Right lobe of liver (tissue), 4 donors: ENCODE results near the gene H19.

Experiments
- CTCF ChIP-seq, 4 donors: fragments of 200-600 bp in 3 of 4; fragments of 450-650 bp in 1 of 4; IDR thresholded peaks; one replicate each; pipeline versions ENCODE4 v1.5.1 to v1.8.0; 2016 to 2022; ENCODE audit warnings: antibody characterized with exemption in 4 of 4, mild to moderate bottlenecking in 2 of 4
- POLR2A ChIP-seq: fragments of 450-650 bp; IDR thresholded peaks from one replicate; pipeline ENCODE4 v1.6.1; 2017; ENCODE audit warnings: antibody characterized with exemption, mild to moderate bottlenecking
- donor health status: DM: no; HTN: no; CAD: no.
- donor health status: DM: no; HTN: no; CAD: no.
- donor health status: DM: no; HTN: yes; CAD: no.

GRCh38 chr11:1966531-1966930 is 31.1 kb downstream of the H19 start:
- TF ChIP-seq POLR2A (no peak), CTCF (IDR thresholded peaks at IDR 0.05) (no peak)
